IMR-90 (cell line): ENCODE data around the gene MYO9B. TPM values are rescaled to one million over a fixed set of nuclear protein-coding genes. Genes with fewer than 3 reads are reported as not detected.

Experiments
- ATAC-seq: fragments of 200-7000 bp; cut with Tn5 transposase; 2 replicates; pipeline ENCODE4 v1.9.1; 2020; ENCODE audit warnings: low read depth, mild to moderate bottlenecking, moderate library complexity
- BruUV-seq: library from RNA; stranded (reverse); fragments of 400-500 nt; replicated peaks from 2 replicates; lab custom pipeline; 2021; lab: Mats Ljungman, UMichigan
- CTCF ChIA-PET: fragments of 300-600 bp; formaldehyde crosslinking; extraction: SDS; loops from one replicate; lab custom pipeline; 2021; ENCODE audit warnings: antibody characterized with exemption; lab: Yijun Ruan, JAX
- POLR2A ChIA-PET: fragments of 300-600 bp; sonication (Branson Sonifier 250); formaldehyde crosslinking; loops from one replicate; lab custom pipeline; 2022; ENCODE audit warnings: antibody characterized with exemption; ENCODE audit not compliant: unreplicated experiment; lab: Charles Lee
- DNase-seq: peaks from one replicate; pipeline ENCODE4 v3.0.0; 2013
- H2AFZ ChIP-seq: replicated peaks from 2 replicates; pipeline ENCODE3; 2013; ENCODE audit warnings: low read length, mild to moderate bottlenecking; ENCODE audit not compliant: poor library complexity
- H2AK5ac ChIP-seq: 2 replicates; pipeline ENCODE4 v1.6.1; 2013; ENCODE audit warnings: low read depth, low read length, inconsistent platforms
- H2AK9ac ChIP-seq: replicated peaks from 2 replicates; pipeline ENCODE3; 2013; ENCODE audit warnings: mild to moderate bottlenecking, low read depth, low read length, moderate library complexity; ENCODE audit not compliant: poor library complexity
- H2BK120ac ChIP-seq: 2 replicates; pipeline ENCODE4 v1.6.1; 2013; ENCODE audit warnings: low read depth, low read length, inconsistent platforms
- H2BK15ac ChIP-seq: 3 replicates; pipeline ENCODE4 v1.6.1; 2013; ENCODE audit warnings: low read depth, low read length, inconsistent platforms
- H2BK20ac ChIP-seq: 2 replicates; pipeline ENCODE4 v1.6.1; 2013; ENCODE audit warnings: low read depth, mild to moderate bottlenecking, inconsistent platforms, low read length, moderate library complexity
- H2BK5ac ChIP-seq: 2 replicates; pipeline ENCODE4 v1.6.1; 2013; ENCODE audit warnings: mild to moderate bottlenecking, low read depth, low read length, inconsistent platforms; ENCODE audit not compliant: poor library complexity, severe bottlenecking
- H3K14ac ChIP-seq: replicated peaks from 2 replicates; pipeline ENCODE4 v1.6.1; 2013; ENCODE audit warnings: low read depth, low read length, inconsistent platforms
- H3K18ac ChIP-seq: 2 replicates; pipeline ENCODE4 v1.6.1; 2013; ENCODE audit warnings: low read depth, low read length, control low read depth
- H3K23ac ChIP-seq: 2 replicates; pipeline ENCODE4 v1.6.1; 2013; ENCODE audit warnings: low read depth, low read length, inconsistent platforms
- H3K27ac ChIP-seq: 2 replicates; pipeline ENCODE4 v1.5.1; 2013; ENCODE audit warnings: mild to moderate bottlenecking, control low read depth, low read length; ENCODE audit not compliant: insufficient read depth
- H3K27me3 ChIP-seq: 2 replicates; pipeline ENCODE4 v1.6.1; 2013; ENCODE audit warnings: low read length; ENCODE audit not compliant: control insufficient read depth, insufficient read depth
- H3K36me3 ChIP-seq: 2 replicates; pipeline ENCODE4 v1.6.1; 2013; ENCODE audit warnings: low read length, mixed read lengths; ENCODE audit not compliant: control insufficient read depth, insufficient read depth
- H3K4ac ChIP-seq: 2 replicates; pipeline ENCODE4 v1.6.1; 2013; ENCODE audit warnings: low read depth, low read length, inconsistent platforms
- H3K4me1 ChIP-seq: 2 replicates; pipeline ENCODE4 v1.6.1; 2013; ENCODE audit warnings: low read length, mixed read lengths; ENCODE audit not compliant: control insufficient read depth, insufficient read depth
- H3K4me2 ChIP-seq: 2 replicates; pipeline ENCODE4 v1.6.1; 2013; ENCODE audit warnings: low read depth, mild to moderate bottlenecking, control low read depth, low read length, moderate library complexity
- H3K4me3 ChIP-seq: 2 replicates; pipeline ENCODE4 v1.5.1; 2013; ENCODE audit warnings: low read depth, mild to moderate bottlenecking, control low read depth, low read length, moderate library complexity; ENCODE audit not compliant: insufficient read depth
- H3K56ac ChIP-seq: 2 replicates; pipeline ENCODE4 v1.6.1; 2013; ENCODE audit warnings: low read length, inconsistent platforms; ENCODE audit not compliant: insufficient read depth; ENCODE audit errors: extremely low read depth
- H3K79me1 ChIP-seq, 2 experiments: 2 replicates each; pipeline ENCODE4 v1.6.1; 2013; ENCODE audit warnings: low read length in 2 of 2, inconsistent platforms in 1 of 2, low read depth in 1 of 2
- H3K9ac ChIP-seq: 2 replicates; pipeline ENCODE4 v1.6.1; 2013; ENCODE audit warnings: low read depth, low read length, control low read depth
- H3K9me1 ChIP-seq: 2 replicates; pipeline ENCODE4 v1.6.1; 2013; ENCODE audit warnings: low read length, inconsistent platforms; ENCODE audit not compliant: insufficient read depth
- H3K9me3 ChIP-seq: 2 replicates; pipeline ENCODE4 v1.6.1; 2013; ENCODE audit warnings: low read length; ENCODE audit not compliant: control insufficient read depth, insufficient read depth
- H4K20me1 ChIP-seq: 2 replicates; pipeline ENCODE4 v1.6.1; 2013; ENCODE audit warnings: low read length, inconsistent platforms; ENCODE audit not compliant: insufficient read depth
- H4K5ac ChIP-seq: 2 replicates; pipeline ENCODE4 v1.6.1; 2013; ENCODE audit warnings: mild to moderate bottlenecking, low read depth, low read length, control low read depth
- H4K8ac ChIP-seq, 2 experiments: 2 replicates each; pipeline ENCODE4 v1.6.1; 2013; ENCODE audit warnings: low read depth in 2 of 2, low read length in 2 of 2, control low read depth in 1 of 2, inconsistent platforms in 1 of 2
- H4K91ac ChIP-seq: 2 replicates; pipeline ENCODE4 v1.6.1; 2013; ENCODE audit warnings: low read depth, low read length, inconsistent platforms; ENCODE audit not compliant: insufficient read depth
- BHLHE40 ChIP-seq: fragments of 150-350 bp; IDR thresholded peaks from 2 replicates; pipeline ENCODE4 v1.6.1; 2016; ENCODE audit warnings: mild to moderate bottlenecking, low read depth, low read length
- CEBPB ChIP-seq: IDR thresholded peaks from 2 replicates; pipeline ENCODE4 v1.6.1; 2012; ENCODE audit warnings: low read depth, low read length, improper control_type of control experiment
- CTCF ChIP-seq: conservative IDR thresholded peaks from 2 replicates; pipeline ENCODE4 v1.5.1; 2012; ENCODE audit warnings: mild to moderate bottlenecking, low read depth, low read length, improper control_type of control experiment
- ELK1 ChIP-seq: fragments of 150-350 bp; IDR thresholded peaks from 2 replicates; pipeline ENCODE4 v1.6.1; 2016; ENCODE audit warnings: low read depth, mild to moderate bottlenecking, low read length, moderate library complexity, borderline replicate concordance
- FOS ChIP-seq: fragments of 150-350 bp; IDR thresholded peaks from 2 replicates; pipeline ENCODE4 v1.6.1; 2016; ENCODE audit warnings: low read depth, low read length
- MAFK ChIP-seq: IDR thresholded peaks from 2 replicates; pipeline ENCODE4 v1.6.1; 2012; ENCODE audit warnings: low read depth, low read length, improper control_type of control experiment
- MXI1 ChIP-seq: IDR thresholded peaks from 2 replicates; pipeline ENCODE4 v1.6.1; 2012; ENCODE audit warnings: low read depth, mild to moderate bottlenecking, low read length, moderate library complexity, borderline replicate concordance
- NFE2L2 ChIP-seq: fragments of 150-350 bp; IDR thresholded peaks from 2 replicates; pipeline ENCODE4 v1.6.1; 2016; ENCODE audit warnings: low read depth, mild to moderate bottlenecking, low read length
- RCOR1 ChIP-seq: IDR thresholded peaks from 2 replicates; pipeline ENCODE4 v1.6.1; 2012; ENCODE audit warnings: mild to moderate bottlenecking, low read length, improper control_type of control experiment; ENCODE audit not compliant: insufficient replicate concordance
- SMC3 ChIP-seq: fragments of 150-350 bp; IDR thresholded peaks from 2 replicates; pipeline ENCODE4 v1.6.1; 2016; ENCODE audit warnings: low read depth, mild to moderate bottlenecking, antibody characterized with exemption, low read length, moderate library complexity
- USF2 ChIP-seq: fragments of 150-350 bp; IDR thresholded peaks from 2 replicates; pipeline ENCODE4 v1.6.1; 2017; ENCODE audit warnings: mild to moderate bottlenecking, antibody characterized with exemption, low read length, low read depth
- WGBS, 2 experiments: methylation state at CpG; one replicate each; pipeline versions ENCODE4 v1.1.5 to v1.1.7; 2013; ENCODE audit warnings: missing lambda C conversion rate in 2 of 2; ENCODE audit not compliant: insufficient read length in 1 of 2; ENCODE audit errors: extremely low coverage in 2 of 2; 5-methylcytosine and 5-hydroxymethylcytosine counted together
- dilution Hi-C: fragments of 300-500 bp; cut with HindIII; formaldehyde crosslinking; loops from one replicate; pipeline ENCODE4 v1.14.3; 2018; ENCODE audit warnings: low sequenced_read_pairs; ENCODE audit not compliant: unreplicated experiment
- in situ Hi-C: fragments of 300-500 bp; cut with MboI; formaldehyde crosslinking; loops from 3 replicates; pipeline ENCODE4 v1.14.3; 2019; ENCODE audit warnings: low sequenced_read_pairs, inconsistent platforms, mixed read lengths
- intact Hi-C: fragments of 100-400 bp; cut with micrococcal nuclease; formaldehyde crosslinking; loops from 2 replicates; pipeline ENCODE4 v1.10.0; 2022
- polyA plus RNA-seq, 3 experiments: library from polyadenylated mRNA; depleted of rRNA; stranded (reverse); fragments of >200 nt; gene quantifications; 2 replicates each; pipeline ENCODE4 v1.2.3, GENCODE V29; 2012; ENCODE audit warnings: low replicate concordance in 1 of 3
- total RNA-seq: library from RNA; depleted of rRNA; stranded (reverse); fragments of >200 nt; gene quantifications from 2 replicates; pipeline ENCODE4 v1.2.3, GENCODE V29; 2012

The MYO9B gene
- total and polyA plus RNA-seq, 2 of the 4 experiments (the other 2 are of a cell fraction) = 61.8 to 77.8 TPM

GRCh38 chr19:17104679-17105078 lies 29.1 kb downstream of the MYO9B start:
- no TSS peak for BruUV-seq
- Histone ChIP-seq H3K9me3 (no peaks in the 10 kb centered on the region), H3K23ac (no peak overlapping the region; the same call in 1 of the 2 replicates), H3K9me1 (peaks cover 22% of the 10 kb centered on the region), H2BK15ac (no peak overlapping the region), H2AK9ac (no peak overlapping the region), H3K27ac (no peak overlapping the region), H2AK5ac (0 out of 2 replicates have a peak overlapping the region, but pooled peaks have one; percentile 18), H4K8ac (no peak overlapping the region), H3K4me1 (peaks cover 7% of the 10 kb centered on the region), H3K4ac (peak overlapping the region; percentile 27; the same call in 1 of the 2 replicates), H3K4me2 (no peak overlapping the region), H3K14ac (no peak overlapping the region), H3K9ac (no peak overlapping the region), H3K4me3 (no peak overlapping the region), H3K79me1 (peaks cover 3 to 84% of the 10 kb centered on the region in 2 experiments), H2BK20ac (no peak overlapping the region), H2BK5ac (peak overlapping the region; percentile 7), H3K27me3 (no peaks in the 10 kb centered on the region), H3K56ac (no peak overlapping the region), H3K18ac (no peak overlapping the region), H3K36me3 (peaks cover 41% of the 10 kb centered on the region), H2AFZ (no peak overlapping the region), H4K91ac (no peak overlapping the region), H2BK120ac (no peak overlapping the region; the same call in 1 of the 2 replicates), H4K20me1 (peaks cover 53% of the 10 kb centered on the region), H4K5ac (no peak overlapping the region)
- ChIA-PET CTCF (no interaction called here), POLR2A (no interaction called here)
- in situ Hi-C loops (no loop called here), intact Hi-C loops (no loop called here), dilution Hi-C loops (no loop called here)
- ATAC-seq (no peak), DNase-seq (no peak)
- TF ChIP-seq SMC3 (no peak), BHLHE40 (no peak), NFE2L2 (no peak), RCOR1 (no peak), MXI1 (no peak), ELK1 (no peak), CEBPB (no peak), CTCF (no peak), USF2 (no peak), MAFK (no peak), FOS (no peak)
- whole genome bisulfite sequencing, 2 experiments = no CpG with 5 or more reads among the region's 7 CpGs
